Hematopoietic multipotent progenitor cell treated with erythropoietin and hydrocortisone succinate and interleukin-3 and kit ligand, for 15 days (in vitro differentiated cells): ENCODE measurements around the gene SPSB1.

Experiments used
- DNase-seq: peaks from one replicate; pipeline ENCODE4 v3.0.0-alpha.2; 2015; ENCODE audit warnings: low spot score

The SPSB1 gene

DNA sequence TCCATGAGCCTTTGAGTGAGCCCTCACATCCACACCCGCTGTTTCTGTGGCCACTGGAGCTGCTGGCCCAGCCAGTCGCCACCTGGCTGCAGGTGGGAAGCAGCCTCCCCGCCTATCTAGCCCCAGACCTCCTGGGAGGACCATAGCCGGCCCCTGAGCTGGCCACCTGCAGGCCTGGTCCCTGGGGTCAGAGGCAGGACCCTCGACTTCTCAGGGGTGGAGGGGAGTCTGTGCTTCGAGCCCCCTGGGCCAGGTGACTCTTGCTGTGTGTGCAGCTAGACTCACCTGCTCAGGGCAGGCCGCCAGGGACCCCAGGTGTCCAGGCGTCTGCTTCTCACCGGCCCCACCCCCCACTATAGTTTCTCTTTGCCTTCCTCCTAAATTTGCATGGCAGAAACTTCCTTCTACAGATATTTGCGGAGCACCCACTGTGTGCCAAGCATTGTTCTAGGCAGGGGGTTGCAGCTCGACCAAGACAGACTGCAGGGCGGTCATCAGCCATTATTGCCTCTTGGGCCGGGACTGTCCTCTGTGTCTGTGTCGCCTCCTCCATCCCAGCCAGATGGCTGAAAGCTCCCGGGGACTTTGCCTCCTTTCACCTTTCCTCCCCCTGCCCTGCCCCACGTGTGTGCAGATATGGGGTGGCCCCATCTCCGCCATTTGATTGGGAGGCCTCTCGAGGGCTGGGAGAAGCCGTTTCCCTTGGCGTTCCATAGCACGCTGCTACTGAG, 27.3 kb downstream of the SPSB1 start:
- no peak for DNase-seq

DNA sequence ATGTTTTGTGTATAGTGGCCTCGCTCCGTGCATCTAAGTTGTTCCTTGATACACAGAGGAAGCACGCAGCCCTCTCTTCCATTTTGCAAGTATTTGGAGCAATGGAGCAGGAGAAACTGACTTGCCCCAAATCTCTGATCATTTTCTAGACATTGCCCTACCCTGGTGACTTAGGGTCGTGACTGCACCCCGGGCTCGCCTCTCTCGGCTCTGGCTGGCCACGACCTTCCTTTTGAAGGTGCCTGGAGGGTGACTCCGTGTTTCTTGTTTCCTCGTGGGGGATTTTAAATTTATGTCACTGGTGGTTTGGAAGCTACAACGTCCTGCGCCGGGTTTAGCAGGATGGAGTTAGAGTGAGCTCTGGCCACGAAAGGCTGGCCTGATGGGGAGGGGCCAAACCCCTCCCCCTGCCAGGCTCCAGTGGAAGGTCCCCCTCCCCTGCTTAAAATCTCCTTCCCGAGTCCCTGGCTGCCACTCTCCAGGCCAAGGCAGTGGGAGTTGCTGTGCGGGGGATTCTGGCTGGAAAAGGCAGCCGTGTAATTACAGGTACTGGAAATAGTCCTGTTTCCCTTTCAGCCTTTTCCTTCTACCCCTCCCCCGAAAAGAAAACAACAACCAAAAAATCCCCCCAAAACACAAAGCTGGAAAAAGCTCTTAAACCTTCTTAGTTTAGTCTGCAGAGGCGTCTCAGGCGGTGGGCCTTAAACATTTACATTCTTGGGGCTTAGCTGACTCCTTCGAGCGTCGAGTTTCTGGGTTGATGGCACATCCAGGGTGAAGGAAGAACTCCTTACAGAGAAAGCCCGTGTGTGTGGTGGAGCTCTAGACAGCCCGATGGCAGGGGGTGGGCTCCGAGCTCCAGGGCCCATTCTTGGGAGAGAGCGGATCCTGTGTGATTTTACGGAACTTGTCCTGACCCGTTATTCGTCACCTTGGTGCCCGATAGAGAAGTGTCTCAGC, 28.1 kb downstream of the SPSB1 start:
- DNase-seq: no peak

DNA sequence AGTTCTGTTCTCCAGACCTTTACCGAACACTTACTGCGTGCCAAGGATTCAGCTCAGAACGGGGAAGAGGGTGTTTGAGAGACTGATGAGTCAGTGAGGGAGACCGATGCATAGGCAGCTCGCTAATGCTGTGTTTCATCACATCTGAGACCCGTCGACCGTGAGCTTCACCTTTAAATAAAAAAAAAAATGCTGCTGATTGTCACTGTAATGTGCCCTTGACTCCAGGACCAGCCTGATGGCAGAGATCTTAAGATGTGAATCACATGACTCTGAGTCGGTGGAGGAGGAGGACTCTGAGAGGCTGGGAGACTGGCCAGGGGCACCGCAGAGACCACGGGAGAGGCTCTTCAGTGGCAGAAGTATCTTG, 28.8 kb downstream of the SPSB1 start:
- DNase-seq: no peak

DNA sequence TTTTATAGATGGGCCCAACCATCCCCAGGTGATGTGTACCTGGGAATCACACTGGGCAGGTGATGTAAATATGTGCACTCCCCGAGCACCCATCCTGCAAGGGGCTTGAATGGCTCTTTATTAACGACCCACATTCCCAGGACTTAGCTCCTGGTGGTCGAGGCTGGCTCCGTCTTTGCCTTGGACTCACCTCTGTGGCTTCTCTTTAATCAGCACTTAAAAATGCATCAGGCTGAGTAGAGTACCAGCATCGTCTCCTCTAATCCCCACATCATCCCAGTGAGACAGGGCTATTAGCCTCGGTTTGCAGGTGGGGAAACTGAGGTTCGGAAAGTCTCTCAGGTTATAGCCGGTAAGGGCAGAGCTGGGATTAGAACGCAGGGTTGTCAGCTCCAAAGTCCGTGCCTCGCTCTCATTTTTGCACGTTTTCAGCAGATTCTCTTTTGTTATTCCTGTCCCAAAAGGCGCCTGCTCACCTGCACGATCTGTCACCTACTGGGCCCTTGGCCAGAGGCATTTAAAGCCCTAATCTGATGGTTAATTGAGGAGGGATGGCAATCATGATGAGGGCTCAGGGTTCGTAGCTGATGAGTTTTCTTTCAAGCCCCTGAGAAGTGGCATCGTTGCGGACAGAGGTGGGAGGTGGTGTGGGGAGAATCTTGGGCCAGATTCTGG, 29.4 kb downstream of the SPSB1 start:
- DNase-seq: no peak

DNA sequence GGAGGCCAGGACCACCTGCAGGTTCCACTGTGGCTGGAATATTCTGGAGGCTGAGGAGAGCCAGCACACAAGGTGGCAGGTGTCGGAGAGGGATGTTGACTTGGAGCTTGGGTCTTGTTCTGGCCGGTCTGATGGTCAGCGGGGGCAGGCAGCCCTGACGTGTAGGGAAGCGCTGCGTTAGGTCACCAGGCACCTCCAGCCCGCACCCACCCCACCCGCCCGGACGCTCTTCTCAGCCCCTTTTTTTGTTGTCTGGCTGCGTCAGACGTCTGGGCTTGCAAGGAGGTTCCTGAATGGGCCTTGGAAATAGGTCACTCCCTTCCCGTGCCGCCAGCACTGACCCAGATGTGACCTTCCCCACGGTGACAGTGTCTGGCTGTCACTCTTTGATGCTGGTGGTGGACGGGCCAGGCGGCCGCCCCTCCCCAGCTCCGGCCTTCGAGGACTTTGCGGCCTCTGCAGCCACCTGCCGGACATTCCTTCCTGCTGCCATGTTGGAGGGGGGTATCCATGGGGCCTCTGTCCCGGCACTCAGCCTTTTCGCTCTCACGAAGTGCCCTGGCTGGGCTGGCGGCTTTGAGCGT, 30.1 kb downstream of the SPSB1 start:
- no peak for DNase-seq

DNA sequence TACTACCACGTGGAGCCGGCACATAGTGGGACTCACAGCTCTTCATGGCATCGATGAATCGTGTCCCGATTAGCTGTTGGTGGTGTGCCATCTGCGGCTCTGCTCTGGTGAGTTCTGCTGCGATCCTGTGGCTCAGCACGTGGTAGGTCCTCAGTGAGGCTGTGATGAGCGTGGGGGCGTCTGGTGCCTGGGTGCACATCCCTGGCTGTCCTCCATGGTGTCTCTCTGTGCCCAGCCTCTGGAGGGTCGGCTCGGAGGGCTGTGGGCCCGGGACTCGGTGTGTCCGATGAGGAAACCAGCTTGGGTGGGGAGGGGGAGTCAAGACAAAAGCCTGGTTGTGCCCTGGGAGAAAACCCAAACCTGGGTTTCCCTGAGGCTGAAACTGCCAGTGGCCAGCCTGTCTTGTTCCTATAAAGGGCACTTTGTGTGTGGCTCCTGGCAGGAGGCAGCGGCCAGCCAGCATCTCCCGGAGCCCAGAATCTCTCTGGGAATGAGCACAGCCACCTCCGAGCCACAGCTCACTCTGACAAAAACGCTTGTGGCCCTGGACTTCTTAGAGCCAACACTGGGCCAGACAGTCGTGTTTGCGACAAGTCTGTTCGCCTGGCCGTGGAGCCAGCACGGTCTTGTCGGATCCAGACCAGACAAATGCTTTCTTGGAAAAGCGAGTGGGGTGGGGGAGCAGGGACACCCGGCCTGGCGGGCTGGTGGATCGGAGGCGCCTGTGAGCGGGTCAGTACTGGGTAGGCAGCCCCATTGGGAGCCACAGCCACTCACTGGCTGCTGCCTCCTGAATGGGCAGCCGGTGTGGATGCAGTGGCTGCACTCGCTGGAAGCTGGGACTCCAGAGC, 31.8 kb downstream of the SPSB1 start:
- no peak for DNase-seq

DNA sequence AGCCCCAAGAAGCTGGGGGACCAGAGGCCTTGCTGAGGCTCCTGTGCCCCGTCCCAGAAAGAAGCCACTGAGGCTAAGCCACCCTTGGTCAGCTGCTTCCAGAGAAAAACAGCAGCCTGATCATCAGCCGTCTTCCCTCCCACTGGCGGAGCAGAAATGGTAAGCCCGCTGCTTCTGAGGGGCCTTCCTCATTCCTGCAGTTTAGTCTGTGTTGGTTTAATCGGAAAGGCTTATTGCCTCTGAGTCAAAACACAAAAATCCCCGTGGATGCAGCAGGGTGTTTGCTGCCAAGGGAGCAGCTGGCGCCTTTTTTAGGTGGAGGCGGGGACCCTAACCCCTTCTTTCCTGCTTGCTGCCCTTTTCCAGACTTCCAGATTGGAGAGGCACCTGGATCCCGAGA, 33.9 kb downstream of the SPSB1 start:
- DNase-seq: no peak

DNA sequence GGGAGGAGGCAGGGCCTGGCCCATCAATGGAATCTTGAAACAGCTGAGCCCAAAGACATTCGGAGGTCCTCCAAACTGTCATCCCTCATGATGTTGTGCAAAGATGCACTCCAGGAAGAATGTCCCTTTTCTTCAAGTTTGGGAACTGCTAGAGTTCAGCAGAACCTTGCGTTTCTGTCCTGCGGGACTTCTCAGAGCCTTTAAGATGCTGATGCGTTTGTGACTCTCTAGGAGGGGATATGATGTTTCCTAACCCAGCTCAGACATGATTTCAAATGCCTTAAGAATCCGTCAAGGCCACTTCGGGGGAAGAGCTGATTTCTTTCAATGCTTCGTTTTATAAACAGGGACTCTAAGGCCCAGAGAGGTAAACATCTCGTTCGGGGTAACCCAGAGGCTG, 35.5 kb downstream of the SPSB1 start:
- DNase-seq: no peak

DNA sequence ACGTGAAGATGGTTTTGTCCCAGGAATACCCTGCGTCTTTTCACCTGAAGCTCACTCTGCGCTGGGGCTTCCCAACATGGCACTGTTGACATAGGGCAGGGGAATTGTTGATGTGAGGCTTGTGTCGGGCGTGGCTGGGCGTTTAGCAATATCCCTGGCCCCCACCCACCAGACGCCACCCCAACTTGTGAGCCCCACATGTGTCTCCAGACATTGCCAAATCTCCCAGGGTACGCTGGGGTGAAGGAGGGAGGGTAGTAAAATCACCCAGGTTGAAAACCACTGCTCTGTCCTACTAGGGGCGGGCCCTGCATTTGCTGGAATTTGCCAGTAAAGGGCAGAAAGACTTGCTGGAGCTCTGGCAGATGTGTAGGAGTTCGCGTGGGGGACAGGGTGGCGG, 36.0 kb downstream of the SPSB1 start:
- DNase-seq: no peak

DNA sequence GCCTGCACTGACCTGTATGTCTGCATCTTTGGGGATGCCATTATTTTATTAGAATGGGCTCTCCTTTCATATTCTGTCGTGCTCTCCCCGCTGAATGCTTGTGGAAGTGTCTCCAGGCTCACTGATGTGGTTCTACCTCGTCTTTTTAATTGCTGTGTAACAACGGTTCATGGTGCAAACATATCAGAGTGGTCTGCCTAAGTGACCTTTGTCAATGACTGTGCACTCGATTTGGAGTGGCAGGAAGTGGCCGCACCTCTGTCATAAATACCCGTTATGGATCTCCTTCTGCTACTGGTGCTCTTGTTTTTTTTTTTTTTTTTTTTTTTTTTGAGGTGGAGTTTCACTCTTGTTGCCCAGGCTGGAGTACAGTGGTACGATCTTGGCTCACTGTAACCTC, 38.3 kb downstream of the SPSB1 start:
- no peak for DNase-seq

DNA sequence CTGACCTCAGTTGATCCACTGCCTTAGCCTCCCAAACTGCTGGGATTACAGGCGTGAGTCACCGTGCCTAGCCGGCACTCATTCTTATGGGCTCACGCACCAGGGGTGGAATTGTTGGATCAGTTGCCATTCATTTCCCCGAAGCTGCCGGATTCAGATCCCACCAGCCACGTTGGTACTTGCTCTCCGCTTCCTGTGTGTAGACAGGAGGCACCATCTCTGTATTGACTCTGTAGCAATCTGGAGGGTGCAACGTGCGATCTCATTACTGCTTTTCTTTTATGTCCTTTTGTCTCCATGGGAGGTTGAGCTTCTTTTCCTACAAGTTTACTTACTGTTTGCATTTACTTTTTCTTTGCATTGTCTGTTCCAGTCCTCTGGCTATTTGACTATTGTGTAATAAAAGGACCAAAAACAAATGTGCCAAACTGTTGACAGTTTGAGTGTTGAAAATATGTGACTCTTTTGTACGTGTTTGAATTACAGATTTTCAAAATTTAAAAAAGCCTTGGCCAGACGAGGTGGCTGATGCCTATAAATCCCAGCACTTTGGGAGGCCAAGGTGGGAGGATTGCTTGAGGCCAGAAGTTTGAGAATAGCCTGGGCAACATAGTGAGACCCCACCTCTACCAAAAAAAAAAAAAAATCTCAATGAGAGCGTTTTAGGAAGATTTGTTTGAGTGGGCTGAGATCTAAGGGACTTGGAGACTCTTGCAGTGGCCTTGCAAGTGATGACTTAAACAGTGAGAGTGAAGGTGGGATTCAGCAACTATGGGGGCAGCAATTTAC, 39.1 kb downstream of the SPSB1 start:
- no peak for DNase-seq

DNA sequence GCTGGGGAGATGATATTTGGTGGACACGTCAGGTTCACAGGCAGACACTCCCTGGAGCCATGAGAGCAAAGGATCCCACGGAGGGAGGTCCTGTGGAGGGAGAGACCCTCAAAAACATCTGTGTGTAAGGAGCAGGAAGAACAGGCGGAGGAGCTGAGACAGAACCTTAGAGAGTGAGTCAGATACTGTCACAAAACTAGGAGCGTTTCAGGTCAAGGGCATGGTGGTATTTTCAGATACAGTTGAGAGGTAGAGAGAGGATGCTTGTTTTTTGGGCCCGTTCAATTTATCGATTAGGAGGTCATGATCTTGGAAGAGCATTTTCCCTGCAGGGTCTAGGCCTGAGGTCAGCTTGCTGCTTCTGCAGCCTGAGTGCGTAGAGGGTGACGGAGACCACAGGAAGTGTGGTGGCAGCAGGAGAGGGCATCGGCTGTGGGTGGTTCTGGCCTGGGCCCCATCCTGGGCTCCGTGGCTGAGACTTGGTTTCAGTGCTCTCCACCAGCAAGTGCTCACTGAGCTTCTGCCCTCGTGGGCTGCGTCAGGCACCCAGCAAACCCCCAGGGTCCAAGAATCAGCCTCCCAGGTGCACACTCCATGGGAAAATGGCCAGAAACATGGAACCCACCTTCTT, 39.9 kb downstream of the SPSB1 start:
- no peak for DNase-seq

DNA sequence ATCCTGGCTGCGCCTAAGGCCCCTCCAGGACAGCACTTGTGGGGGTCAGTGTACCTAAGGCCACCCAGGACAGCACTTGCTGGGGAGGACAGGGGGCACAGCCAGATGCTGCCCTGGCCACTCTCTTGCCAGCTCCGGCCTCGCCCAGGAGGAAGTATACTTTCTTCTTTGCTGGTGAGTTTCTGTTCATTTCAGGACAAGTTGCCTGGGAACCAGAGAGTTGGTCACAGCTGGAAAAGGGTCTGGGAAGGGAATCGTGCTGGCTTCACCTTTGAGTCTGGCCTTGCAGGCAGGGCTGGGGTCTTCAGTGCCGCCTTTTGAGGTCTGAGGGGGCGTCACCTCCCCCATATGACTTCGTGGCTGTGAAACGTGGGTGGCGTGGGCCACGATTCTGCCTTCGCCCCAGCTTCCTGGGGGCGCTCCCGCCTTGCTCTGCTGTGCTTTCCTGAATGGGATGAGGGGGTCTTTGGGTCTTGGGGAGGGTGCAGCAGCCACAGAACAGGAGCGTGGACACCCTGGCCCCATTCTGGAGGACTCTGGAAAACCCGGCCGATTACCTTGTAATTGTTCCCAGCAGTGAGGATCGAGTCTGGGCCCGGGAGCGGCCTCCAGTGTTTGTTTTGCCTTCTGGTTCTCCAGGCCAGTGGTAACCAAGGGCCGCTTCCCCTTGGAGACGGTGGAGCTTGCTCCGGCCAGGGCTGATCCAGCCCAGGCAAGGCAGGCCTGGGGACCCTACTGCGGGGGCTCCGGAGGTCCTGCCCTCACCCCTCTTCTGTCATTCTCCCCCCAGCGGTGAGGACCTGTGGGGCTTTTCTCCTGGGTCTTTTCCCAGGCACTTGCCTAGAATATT, 45.9 kb downstream of the SPSB1 start:
- DNase-seq: no peak

DNA sequence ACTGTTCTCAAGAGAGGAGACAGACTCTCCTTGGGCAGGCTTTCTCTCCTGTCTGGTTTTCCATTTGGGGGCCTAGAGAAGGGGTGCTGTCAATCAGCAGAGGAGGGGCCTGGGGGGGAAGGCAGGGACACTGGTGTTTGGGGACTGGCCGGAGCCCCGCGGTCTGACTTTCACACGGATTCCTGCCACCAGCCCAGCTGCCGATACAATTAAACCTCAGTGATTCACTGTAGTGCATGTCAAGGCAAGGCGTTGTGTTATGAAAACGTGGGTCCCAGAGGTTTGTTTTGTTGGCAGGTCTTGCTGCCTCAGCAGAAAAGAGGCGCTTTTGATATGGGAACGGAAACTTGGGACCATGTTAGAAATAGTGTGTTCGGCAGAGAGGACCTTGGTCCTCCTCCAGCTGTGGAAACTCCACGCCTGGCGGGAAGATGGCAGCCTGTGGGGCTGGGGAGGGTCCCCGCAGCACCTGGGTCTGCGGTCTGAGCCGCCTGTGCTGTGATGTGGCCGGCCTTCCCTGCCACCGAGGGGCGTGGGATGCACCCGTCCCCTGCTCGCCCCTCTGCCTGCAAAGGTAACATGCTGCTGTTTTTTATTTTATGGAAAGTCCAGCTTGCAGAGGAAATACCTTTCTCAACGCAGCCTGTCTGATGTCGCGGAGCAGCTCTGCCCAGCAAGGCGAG, 47.6 kb downstream of the SPSB1 start:
- DNase-seq: no peak

DNA sequence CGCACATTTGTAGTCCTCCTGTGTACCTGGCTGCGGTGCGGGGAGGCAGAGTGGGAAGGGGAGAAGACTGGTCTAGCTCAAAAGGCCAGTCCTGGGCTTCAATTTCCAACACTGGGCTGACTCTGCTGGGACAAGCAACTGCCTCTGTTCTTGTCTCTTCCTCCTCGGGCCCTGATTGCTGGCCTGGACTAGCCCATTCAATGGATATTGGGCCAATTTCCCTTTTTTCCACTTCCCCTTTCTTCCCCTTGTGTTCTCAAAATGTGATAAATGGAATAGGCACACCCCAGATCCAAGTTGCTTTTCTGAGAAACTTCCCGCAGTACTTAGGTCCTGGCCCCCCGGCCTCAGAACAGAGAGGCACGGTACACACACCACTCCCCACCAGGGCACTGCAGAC, 48.2 kb downstream of the SPSB1 start:
- DNase-seq: no peak

DNA sequence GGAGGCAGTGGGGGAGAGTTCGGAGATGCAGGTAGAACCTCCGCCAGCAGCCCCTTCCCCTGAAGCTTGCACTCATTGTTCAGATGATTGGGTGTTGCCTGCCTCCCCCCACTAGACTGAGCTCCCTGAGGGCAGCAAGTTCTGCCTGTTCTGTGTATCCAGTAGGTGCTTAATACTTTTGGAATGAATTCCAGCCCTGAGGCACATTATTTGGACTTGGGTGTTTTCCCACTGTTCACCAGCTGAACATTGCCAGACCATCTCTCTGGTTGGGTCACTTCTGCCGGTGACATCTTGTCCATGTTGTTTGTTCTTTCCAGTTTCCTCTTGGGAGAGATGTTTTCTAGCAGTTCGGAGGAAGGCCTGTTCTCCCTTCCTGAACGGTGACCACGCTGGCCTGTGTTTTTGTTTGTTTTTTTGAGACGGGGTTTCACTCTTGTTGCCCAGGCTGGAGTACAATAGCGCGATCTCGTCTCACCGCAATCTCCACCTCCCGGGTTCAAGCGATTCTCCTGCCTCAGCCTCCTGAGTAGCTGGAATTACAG, 48.7 kb downstream of the SPSB1 start:
- DNase-seq: no peak

DNA sequence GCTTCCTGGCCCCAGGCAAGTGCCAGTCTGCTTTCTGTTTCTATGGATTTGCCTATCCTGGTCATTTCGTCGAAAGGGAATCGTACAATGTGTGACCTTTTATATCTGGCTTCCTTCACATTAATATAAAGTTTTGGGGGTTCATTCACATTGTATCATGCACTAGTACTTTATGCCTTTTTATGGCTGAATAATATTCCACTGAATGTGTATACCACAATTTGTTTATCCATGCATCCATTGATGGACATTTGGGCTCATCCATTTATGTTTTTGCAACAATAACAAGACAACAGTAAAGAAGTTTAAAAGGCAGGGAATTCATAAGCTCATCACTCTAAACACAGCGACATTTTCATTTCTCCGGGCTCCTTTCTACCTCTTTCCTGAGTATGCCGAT, 50.6 kb downstream of the SPSB1 start:
- no peak for DNase-seq

DNA sequence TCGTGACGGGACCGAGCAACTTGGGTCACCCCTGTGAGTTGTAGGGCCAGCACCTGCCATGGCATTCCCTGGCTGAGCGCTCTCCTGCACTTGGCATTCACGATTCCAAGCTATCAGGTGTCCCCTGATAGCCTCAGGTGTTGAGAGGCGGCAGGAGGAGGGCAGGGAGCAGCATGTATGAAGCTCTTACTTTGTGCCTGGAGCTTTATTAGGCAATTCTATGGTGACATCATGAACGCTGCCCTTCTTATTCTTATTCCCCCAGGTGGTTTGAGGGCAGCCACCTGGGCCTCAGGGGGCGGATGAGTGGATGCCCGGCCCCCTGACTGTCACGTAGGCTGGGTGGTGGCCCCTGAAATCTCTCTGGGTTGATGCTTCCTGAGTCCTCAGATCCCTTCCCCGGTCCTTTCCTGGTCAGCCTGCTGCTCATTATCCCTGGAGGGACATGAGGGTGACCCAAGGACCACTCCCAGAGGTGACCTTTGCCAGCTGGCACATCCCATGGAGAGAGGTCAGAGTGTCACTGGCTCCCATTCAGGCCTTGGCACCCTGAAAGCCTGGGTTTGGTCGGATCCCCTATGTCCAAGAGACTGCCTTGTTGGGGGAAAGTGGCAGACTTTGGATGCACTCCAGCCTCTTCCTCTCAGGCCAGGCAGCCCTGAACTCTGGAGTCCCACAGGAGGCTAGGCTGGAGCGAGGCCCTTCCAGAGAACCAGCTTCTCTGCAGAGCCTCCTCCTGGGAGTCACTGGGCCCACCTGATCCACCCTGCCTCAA, 51.9 kb downstream of the SPSB1 start:
- DNase-seq: no peak
